ENCODE data around the gene MCTP1.

MCTP1 gene

GRCh38 chr5:95069948-95070347 is 214.9 kb downstream of the MCTP1 start:
- DNase-seq, result peak; percentile 58

- no peak for DNase-seq
Measured at GRCh38 chr5:95069021-95069420, 215.9 kb downstream of the MCTP1 start.

- DNase-seq, result no peak
Measured at GRCh38 chr5:95068289-95068910, 216.5 kb downstream of the MCTP1 start.

GRCh38 chr5:95066048-95066447 is 218.8 kb downstream of the MCTP1 start:
- DNase-seq, result no peak

- no peak for DNase-seq
Measured at GRCh38 chr5:95063492-95063891, 221.4 kb downstream of the MCTP1 start.

GRCh38 chr5:95060098-95060497 is 224.8 kb downstream of the MCTP1 start:
- no peak for DNase-seq

GRCh38 chr5:95059636-95060035 is 225.3 kb downstream of the MCTP1 start:
- no peak for DNase-seq

GRCh38 chr5:95057615-95058014 is 227.3 kb downstream of the MCTP1 start:
- DNase-seq, result peak; percentile 69

- DNase-seq, result no peak
Measured at GRCh38 chr5:95053253-95053652, 231.6 kb downstream of the MCTP1 start.

GRCh38 chr5:95050708-95051107 is 234.2 kb downstream of the MCTP1 start:
- DNase-seq, result no peak

GRCh38 chr5:95048628-95049027 is 236.3 kb downstream of the MCTP1 start:
- peak; percentile 65 for DNase-seq

- DNase-seq, result peak; percentile 61
Measured at GRCh38 chr5:95045181-95045965, 239.5 kb downstream of the MCTP1 start.

GRCh38 chr5:95044096-95044495 is 240.8 kb downstream of the MCTP1 start:
- no peak for DNase-seq

GRCh38 chr5:95043648-95044047 is 241.2 kb downstream of the MCTP1 start:
- DNase-seq, result no peak

GRCh38 chr5:95043234-95043633 is 241.7 kb downstream of the MCTP1 start:
- peak; percentile 76 for DNase-seq

- no peak for DNase-seq
Measured at GRCh38 chr5:95042037-95042436, 242.9 kb downstream of the MCTP1 start.

- no peak for DNase-seq
Measured at GRCh38 chr5:95035891-95036685, 248.8 kb downstream of the MCTP1 start.

GRCh38 chr5:95032801-95033200 is 252.1 kb downstream of the MCTP1 start:
- DNase-seq, result no peak

- peak; percentile 40 for DNase-seq
Measured at GRCh38 chr5:95029569-95030366, 255.1 kb downstream of the MCTP1 start.

GRCh38 chr5:95027775-95028174 is 257.1 kb downstream of the MCTP1 start:
- DNase-seq, result no peak

- DNase-seq, result peak; percentile 85
Measured at GRCh38 chr5:95027151-95027721, 257.7 kb downstream of the MCTP1 start.

- peak; percentile 21 for DNase-seq
Measured at GRCh38 chr5:95026718-95027117, 258.2 kb downstream of the MCTP1 start.
